NT2/D1 (cell line): ENCODE measurements around the gene TMEM163.

ENCODE experiments used
- SUZ12 ChIP-seq: IDR thresholded peaks from 2 replicates; pipeline ENCODE4 v1.6.1; 2011; ENCODE audit not compliant: insufficient read length, insufficient read depth; ENCODE audit errors: extremely low read depth
- ZNF274 ChIP-seq: IDR thresholded peaks from 2 replicates; pipeline ENCODE4 v1.6.1; 2011; ENCODE audit warnings: mild to moderate bottlenecking, low read depth, low read length

DNA sequence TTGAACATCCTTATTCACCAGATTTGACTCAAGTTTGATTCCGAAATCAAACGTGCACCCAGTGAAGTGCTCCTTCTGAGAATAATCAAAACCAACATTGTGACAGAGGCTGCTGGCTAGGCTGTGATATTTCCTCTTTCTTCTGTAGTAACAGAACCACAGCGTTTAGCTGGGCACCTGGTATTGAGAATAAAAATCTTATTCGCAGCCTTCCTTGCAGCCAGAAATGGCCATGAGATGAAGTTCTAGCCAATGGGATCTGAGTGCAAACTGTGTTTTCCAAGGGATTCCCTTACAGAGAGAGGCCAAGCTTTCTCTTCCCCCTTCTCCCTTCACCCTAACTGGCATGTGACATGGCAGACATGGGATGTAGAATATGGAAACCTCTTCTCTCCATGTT lies 51.7 kb downstream of the TMEM163 start:
- TF ChIP-seq SUZ12 (no peak), ZNF274 (no peak)
